ENCODE measurements around the gene SLC10A7.

SLC10A7 gene

DNA sequence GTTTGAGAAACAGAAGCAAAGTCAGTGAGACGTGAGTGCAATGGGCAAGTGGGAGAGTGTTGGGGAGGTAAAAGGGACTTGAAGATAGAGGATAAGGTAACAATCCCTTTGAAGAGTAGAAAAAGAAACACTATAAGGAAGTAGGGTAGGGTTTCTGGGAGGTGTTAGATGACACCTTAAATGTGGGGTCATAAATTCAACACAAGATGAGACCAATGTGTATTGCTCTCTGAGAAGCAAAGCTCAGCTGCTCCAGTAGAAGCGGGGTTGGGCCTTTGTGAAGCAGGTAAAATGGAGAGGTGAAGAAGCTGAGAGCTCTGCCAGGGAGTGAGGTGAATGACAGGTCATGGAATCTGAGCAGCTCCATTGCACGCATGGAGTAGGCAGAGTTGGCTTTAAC is 222.1 kb downstream of the SLC10A7 start:
- no peak for DNase-seq

DNA sequence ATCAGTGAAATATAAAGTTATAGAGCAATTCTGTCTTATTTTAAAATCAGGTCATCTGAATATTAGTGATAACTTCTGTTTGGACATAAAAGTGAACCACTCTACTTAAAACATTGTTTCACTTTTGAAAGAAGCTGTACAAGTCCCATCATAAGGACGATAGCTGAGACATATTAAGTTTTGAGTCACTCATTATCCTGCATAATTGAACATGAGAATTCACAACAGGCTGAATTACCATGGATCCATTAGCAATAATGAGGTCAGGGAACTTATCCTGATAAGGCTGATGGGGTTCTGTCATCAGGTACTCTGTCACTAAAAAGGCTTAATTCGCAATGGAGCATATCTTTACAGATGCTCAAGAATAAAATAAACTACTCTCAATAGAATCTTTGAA is 227.0 kb downstream of the SLC10A7 start:
- DNase-seq, result no peak

DNA sequence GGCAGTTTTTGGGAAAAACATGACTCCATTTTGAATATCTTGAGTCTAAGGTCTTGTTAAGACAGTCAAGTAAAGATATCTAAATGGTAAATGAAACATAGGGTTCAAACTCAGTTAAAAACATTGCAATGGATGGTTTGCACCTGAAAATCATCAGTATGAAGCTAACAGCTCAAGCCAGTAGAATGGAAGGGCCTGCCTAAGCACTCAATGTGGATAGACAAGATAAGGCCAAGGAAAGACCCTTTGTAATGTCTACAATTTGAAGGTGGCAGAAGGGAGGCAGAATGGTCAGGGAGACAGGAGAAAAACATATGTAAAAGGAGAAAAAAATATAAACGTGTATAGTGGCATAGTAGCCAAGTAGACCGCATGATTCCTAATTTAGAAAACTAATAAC is 229.2 kb downstream of the SLC10A7 start:
- DNase-seq, result no peak

DNA sequence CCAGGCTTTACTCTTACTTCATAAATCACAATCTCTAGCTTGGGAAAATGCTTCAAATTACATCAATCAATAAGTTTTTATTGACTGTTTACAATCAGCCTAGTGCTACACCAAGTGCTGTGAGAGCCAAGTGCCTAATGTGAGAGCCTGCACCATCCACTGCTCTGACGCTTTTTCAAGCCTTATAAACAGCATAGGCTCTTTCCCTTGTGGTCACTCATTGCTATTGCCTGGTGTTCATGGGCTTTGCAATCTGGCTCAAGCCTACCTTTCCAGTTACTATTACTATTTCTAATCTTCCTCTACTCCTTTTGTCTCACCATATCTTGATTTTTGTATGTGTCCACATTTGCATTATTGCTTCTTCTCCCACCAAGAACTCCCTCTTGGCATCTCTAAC is 230.4 kb downstream of the SLC10A7 start:
- no peak for DNase-seq

DNA sequence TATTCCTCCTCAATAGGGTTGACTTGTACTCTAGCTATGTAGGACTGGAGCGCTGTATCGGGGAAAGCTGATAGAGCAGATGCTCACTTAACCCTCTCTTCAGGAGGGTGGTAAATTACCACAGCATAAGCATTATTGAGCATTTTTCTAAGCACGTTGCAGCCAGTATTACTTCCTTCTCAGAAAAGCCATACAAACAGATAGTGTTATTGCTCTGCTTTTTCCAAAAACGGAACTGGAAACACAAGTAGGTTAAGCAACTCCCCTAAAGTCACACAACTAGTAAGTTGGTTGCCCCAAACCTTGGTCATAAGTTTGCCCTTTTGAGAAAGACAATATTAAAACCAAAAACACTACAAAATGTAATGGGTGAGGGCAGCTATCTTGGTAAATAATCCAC is 233.5 kb downstream of the SLC10A7 start:
- DNase-seq, result no peak

DNA sequence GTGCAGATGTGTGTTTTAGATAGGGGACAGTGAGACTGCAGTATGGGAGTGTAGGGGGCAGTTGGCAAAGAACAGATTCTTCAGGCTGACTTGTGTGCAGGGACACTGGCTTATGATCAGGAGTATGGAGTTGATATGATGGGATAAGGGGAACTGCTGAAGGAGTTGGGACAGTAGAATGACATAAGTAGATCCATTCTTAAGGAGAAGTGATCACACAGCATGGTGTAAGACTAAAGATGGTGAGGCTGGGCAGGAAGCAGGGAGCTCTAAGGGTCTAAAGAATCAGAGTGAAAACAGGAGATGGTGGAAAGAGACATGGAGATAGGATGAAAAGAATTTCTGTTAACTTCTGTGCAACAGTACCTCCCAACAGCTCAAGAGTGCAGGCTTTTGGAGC is 236.7 kb downstream of the SLC10A7 start:
- DNase-seq, result no peak

DNA sequence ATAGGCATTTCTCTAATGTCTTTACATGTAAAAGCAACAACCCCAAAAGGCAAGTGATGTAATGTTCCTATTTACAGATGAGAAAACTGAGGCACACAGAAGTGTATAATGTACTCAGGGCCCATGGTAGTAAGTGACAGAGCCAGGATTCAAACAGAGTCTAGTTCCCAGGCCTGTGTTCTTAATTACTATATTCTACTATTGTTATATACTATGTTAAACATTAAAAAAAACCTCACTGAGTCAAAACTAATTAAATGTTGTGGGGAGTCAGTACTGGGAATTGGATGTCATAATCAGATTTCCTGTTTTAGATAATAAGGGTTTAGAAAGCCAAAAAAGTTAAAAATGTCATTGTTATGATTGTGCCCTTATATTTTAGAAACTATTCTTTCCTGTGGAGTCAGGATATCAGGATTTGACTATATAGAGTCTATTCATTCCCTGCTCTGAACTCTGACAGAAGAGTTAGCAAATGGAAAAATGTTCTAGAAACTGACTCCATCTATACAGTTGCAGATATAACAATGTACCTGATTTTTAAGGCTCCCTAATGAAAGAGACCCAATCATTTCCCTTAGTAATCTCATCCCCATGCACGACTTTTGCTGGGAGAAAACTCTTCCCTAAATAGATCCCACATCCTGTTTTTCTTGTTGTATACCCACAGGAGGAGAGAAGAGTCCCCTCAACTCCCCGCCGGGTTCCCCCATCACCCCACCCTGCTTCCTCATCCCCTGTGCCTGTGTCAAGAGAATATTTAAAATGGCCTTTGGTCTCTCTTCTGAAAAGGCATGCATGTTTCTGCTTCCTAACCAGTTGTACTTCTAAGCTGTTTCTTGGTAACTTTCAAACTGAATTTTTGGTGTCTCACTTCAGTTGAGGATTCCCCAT is 237.7 kb downstream of the SLC10A7 start:
- DNase-seq, result no peak

DNA sequence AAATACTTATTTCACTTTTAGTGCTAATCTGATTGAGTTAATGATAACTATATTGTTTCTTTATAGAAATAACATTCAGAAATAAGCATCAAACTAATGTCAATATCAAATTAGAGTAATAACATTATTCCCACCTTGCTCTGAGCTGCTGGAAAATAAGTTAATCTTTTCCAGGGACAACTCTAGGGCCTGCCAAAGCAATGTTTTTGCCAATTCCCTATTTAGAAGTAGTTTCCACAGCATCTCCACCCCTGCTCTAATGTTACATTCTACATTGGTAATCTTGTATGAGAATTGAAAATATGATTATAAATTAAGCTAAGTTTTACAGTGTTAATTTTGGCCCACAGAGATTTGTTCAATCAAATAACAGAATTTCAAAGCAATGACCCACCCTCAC is 239.1 kb downstream of the SLC10A7 start:
- no peak for DNase-seq

DNA sequence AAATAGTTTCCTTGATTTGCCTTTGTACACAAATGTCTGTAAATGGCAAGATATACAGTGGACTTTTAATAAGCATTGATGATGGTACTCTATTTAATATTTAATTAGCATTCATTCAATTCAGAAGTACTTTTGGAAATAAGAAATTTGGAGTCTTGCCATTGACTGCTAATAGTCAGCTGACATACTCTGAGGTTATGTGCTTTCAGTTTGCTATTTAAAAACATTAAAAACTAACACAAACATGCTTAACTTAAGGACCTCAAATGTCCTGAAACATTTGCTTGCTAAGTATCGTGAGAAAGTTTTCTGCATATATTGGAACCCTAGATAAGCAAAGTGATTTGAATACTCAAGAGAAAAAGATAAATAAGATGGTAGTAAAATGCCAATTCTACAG is 242.8 kb downstream of the SLC10A7 start:
- DNase-seq, result no peak

DNA sequence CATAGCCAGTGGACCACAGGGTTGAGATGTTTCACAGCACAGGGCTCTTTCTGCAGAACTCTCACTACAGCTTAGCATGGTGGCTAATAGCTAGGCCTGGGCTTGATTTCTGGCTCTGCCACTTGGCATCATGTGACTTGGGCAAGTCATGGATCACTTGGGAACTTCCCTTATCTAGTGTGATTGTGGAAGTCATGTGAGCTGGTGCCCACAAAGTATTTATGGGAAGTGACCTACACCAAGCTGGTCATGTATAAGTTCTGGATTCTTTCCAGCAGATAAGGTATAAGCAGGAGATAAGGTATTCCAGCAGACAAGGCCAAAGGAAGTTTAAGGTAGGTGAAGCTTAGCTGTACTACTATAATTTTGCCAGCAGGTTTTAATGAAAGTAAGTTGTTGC is 246.4 kb downstream of the SLC10A7 start:
- no peak for DNase-seq

DNA sequence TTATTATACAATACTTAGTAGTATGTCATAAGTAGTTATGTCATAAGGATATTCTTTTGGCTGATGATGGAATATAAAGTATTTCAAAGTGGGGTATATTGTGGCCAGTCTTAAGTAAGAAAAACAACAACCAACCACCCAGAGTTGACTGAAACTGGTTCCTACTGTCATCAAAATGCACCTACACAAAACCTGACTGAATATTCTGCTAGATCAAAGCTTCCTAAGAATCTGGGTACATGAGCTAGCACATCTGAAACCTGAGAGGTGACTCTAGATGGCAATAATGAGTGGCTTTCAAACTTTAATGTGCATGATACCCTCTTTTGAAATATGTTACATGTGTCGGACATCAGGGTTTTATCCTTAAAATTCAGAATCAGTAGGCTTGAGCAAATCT is 247.0 kb downstream of the SLC10A7 start:
- no peak for DNase-seq

DNA sequence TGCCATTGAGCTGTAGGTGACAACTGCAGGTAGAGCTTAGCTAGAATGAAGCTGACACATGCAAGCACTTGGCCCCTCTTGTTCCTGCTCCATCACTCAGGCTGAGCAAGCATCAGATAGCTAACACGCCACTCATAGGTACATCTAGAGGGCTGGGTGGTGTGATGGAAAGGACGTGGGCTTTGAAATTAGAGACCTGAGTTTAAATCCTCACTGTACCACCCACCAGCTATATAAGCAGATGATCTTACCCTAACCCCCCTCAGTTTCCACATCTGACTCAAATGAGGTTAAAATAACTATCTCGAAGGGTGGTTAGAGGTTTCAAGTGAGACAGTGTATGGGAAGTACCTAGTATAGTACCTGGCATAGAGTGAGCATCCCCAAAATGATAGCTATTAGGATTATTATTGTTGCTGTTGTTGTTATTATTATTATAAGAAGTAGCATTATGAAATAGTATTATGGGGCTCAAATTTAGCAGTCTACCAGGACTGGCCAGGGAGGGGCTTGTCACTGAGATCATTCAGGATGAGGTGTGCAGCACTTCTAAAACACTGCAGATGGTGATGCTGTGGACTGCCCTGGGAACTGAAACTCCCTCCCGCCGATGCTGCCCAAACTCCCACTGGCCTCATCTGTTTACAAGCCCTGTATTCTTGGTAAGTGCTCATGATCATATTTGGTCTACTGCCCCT is 248.4 kb downstream of the SLC10A7 start:
- no peak for DNase-seq

DNA sequence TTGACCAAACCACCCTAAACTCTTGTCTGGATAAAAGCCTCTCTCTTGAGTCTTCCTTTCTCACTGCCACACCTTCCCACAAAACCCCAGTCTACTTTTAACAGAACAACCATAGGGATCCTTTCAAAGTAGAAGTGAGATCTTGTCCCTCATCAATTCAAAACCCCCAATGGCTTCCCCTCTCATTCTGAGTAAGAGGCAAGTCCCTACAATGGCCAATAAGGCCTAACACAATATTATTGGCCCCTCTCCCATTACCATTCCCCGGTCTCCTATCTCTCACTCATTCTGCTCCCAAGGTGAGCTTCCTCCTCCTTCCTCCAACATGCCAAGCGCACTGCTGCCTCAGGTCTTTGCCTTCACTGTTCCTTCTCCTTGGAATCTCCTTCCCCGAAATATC is 250.3 kb downstream of the SLC10A7 start:
- no peak for DNase-seq

DNA sequence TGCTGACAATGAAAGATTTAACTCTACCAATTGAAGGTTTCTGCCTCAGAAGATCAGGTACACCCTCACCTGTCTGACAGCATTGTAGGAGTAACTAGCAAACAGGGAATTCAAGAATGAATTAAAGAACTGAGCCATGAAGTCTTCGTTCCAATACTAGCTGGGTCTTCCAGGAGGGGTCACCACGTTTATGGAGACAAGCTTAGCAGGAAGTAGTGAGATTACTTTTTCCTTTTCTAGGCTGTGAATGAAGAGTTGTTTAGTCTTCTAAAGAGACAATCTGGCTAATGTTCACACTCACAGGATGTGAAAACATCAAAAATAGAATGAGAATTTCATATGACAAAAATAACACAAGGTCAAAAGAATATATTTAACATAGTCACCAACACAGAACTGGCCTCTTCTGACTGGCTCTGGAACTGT is 252.5 kb downstream of the SLC10A7 start:
- DNase-seq, result no peak

DNA sequence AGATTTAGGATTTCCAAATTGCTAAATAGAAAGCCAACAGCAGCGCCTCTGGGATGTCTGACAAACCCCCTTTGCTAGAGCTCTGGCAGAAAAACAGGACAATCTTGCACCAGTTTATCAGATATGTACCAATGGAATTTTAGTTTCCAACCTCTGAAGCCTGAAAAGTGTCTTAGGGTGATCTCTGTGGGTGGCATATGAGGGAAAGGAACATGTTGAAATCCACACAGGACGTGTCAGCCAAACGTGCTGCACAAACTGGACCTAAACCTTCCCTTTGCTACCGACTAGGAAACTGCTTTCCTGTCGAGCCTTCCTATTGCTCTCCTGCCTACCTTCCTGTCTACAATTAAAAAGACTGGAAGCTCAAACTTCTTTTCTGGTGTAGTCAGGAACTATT is 253.9 kb downstream of the SLC10A7 start:
- DNase-seq, result no peak

DNA sequence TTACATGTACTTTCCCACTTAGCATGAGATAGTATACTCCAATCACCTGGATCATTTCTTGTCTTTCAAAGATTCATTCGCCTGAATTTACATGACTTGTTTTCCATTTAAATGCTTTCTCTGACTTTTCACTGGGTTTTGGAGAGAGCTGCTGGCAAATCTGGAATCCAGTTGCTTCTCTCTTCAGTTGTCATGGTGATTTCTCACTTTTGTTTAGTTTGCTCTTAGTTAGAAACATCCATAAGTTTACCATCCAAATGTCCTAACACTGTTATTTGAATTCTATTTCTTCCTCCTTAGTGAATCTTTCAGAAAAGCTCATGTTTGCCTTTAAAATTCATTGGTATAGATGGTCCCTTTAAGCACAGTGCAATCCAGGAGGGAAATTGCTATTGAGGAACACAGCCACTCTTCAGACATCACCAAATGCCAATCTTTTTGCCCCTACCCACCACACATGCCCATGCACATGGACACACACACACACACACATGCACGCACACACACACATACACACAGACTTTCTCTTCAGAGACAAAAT is 255.7 kb downstream of the SLC10A7 start:
- DNase-seq, result no peak

DNA sequence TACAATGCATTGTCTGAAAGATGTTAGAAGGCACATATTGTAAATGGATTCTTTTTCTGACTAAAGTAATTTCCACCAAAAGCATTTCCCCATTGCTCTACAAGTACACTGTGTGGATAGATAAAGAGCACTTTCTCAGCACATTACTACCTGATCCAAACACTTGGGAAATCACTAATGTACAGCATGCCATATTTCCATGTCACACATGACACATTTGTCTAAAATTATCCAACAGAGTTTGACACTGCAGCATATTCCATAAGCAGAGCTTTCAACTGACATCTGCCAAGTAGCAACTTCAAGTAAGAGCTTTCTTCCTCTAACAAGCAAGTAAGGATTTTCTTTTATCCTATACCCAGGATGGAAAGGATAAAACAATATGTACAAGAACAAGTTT is 257.9 kb downstream of the SLC10A7 start:
- DNase-seq, result no peak

DNA sequence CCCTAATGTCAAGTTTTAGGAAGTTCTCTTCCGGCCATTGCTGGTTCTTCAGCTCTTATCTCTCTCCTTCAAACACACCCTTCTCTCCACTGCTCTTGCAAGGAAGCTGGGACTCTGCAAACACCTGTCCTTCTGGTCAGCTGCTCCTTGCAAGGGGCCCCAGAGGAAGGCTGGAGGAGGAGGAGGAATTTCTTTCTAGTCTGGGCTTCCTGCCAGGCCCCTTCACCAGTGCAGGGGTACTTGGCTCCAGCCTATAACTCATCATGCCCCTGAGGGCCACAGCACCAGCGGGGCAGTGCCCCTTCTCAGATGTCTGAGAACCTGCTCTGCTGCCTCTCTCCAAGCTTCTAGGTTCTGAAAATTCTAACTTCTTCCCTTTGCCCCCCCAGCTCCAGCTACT is 260.7 kb downstream of the SLC10A7 start:
- no peak for DNase-seq

DNA sequence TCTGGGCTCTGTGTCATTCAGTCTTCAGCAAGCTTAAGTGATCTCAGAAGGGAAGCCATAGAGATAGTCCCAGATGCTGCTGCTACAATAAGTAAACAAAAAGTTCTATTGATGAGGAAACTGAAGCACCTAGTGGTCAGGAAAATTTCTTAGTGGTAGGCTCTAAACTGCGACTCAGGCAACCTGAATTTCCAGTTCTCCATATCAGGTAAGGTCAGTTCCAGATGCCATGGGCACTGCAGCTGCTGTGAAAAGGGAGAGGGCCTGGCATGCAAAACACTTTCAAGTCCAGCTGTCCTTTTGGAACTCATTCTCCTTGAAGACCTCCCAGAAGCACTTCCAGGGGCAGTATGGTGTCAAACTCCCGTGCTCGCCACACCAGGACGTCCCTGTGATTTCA is 261.2 kb downstream of the SLC10A7 start:
- DNase-seq, result no peak

DNA sequence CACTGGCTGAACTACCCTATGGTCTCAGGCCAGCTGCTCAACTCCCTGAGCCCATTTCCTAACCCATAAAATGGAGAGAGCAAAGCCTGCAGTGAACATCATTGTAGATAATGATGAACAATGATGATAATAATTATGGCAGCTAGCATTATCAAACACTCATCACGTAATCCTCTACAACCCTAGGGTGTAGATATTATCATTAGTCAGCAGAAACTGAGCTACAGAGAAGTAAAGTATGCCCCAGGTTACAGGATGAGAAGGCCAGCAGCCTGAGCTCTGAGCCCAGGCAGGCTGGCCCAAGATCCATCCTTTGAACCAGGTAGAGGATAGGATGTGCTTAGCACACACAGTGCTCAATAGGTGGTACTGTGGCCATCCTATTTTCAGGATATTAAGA is 264.2 kb downstream of the SLC10A7 start:
- no peak for DNase-seq

DNA sequence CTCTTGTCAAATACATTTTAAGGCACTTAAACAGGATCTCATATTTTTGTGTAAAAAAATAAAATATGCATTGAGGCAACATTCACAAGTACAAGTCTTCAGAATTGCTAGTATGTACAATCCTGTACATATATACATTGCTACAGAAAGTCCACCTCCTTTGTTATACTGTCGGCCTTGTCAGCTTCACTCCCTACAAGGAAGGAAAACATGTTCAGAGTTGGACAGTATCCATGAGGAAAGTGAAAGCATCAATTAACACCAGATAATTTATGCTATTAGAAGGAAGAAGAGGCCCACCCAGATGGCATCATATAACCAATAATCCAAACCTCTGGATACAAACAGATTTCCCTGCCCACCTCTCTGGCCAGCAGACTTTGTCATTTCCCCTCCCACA is 265.4 kb downstream of the SLC10A7 start:
- DNase-seq, result no peak

DNA sequence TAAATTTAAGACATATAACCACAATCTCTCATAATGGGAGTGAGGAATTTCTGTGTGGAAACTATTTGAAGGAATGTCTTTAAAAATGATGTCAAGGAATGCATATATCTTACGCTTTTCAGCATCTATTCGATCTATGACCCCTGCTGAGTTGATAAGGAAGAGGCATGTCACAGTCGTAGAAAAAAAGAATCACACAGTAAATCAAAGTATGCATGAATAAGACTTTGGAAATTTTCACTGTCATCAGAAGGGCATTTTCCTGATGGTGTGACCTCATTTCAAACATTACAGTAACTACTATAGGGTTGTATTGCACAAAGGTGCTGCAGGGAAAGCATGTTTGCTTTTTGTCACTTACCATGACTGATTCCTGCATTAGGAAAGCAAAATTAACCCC is 265.9 kb downstream of the SLC10A7 start:
- DNase-seq, result no peak

DNA sequence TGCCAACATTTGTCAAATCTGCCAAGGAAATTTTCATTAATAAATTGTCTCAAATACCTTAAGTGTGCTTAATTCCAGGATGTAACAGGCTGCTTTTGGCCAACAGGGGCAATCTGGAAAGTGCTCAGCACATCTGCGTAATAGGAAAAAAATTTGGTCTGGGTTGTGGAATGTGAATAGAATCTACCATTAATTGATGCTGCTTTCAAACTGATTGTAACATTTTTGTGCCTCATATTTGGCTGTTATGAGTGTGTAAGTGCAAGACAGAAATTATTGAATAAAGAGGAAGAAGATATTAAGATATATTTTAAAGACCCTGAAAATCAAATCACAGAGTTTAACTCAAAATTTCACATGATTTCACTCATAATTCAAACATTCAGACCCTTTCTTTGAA is 266.3 kb downstream of the SLC10A7 start:
- DNase-seq, result no peak

DNA sequence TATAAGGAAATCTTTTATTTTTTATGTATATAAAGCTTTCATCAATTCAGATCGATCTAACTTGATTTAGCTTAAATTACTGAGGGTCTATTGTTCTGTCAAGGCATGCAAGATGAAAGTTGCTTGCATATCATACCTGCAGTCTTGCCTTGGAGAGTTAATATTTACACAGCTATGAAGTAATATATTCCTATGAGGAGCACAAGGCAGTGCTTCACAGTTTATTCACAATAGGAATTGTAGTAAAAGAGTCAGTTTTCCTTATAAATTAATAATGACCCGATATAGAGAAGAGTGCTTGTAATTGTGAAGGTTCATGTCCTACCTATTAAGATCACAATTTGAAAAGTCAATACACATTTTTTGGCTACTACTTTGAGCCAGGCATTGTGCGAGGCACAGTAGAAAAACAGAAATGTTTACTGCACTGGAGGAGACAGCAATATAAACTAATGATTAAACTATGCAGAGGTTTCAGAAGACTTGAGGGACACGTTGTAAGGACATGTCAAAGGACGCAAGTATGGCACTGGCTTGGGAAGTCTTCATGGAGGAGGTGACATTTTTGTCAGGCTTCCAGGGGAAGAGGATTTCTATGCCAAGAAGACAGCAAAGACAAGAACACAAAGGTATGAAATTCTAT is 268.6 kb downstream of the SLC10A7 start:
- no peak for DNase-seq

Measured in cortex of kidney (tissue), 1 donor.